Neuronal stem cell (in vitro differentiated cells): ENCODE data around the gene UTF1.

Experiments used
- DNase-seq: peaks from one replicate; pipeline ENCODE4 v3.0.0-alpha.2; 2013; ENCODE audit warnings: low spot score
- H2AFZ ChIP-seq: one replicate; pipeline ENCODE4 v1.6.1; 2013; ENCODE audit warnings: mild to moderate bottlenecking, low read length, inconsistent platforms
- H2AK5ac ChIP-seq: 2 replicates; pipeline ENCODE4 v1.6.1; 2013; ENCODE audit warnings: low read depth, mild to moderate bottlenecking, inconsistent platforms, low read length, moderate library complexity, mixed read lengths
- H2BK120ac ChIP-seq: 2 replicates; pipeline ENCODE4 v1.6.1; 2013; ENCODE audit warnings: low read depth, mild to moderate bottlenecking, inconsistent platforms, low read length, moderate library complexity, mixed read lengths
- H2BK12ac ChIP-seq: one replicate; pipeline ENCODE4 v1.6.1; 2013; ENCODE audit warnings: low read length, inconsistent platforms
- H2BK15ac ChIP-seq: 2 replicates; pipeline ENCODE4 v1.6.1; 2013; ENCODE audit warnings: mild to moderate bottlenecking, low read length, inconsistent platforms, mixed read lengths
- H2BK5ac ChIP-seq: one replicate; pipeline ENCODE4 v1.6.1; 2013; ENCODE audit warnings: inconsistent platforms, mild to moderate bottlenecking, low read length, moderate library complexity
- H3K14ac ChIP-seq: one replicate; pipeline ENCODE4 v1.6.1; 2013; ENCODE audit warnings: low read length, inconsistent platforms
- H3K18ac ChIP-seq: 2 replicates; pipeline ENCODE4 v1.6.1; 2013; ENCODE audit warnings: low read length, inconsistent platforms
- H3K23ac ChIP-seq: 2 replicates; pipeline ENCODE4 v1.6.1; 2013; ENCODE audit warnings: low read depth, mild to moderate bottlenecking, mixed read lengths, low read length, inconsistent platforms; ENCODE audit not compliant: poor library complexity
- H3K27ac ChIP-seq: replicated peaks from 3 replicates; pipeline ENCODE4 v1.5.1; 2013; ENCODE audit warnings: low read length, inconsistent platforms
- H3K27me3 ChIP-seq, 3 experiments: 2 replicates each; pipeline ENCODE4 v1.6.1; 2013; ENCODE audit warnings: low read length in 3 of 3, mild to moderate bottlenecking in 2 of 3, inconsistent platforms in 1 of 3, low read depth in 1 of 3, mixed read lengths in 1 of 3, moderate library complexity in 1 of 3; ENCODE audit not compliant: control insufficient read depth in 3 of 3, insufficient read depth in 3 of 3
- H3K36me3 ChIP-seq, 2 donors: replicated peaks in 1 of 2; 2 replicates each; pipeline ENCODE4 v1.6.1; 2013; ENCODE audit warnings: low read length in 2 of 2; ENCODE audit not compliant: control insufficient read depth in 2 of 2, insufficient read depth in 2 of 2
- H3K4ac ChIP-seq: 2 replicates; pipeline ENCODE4 v1.6.1; 2013; ENCODE audit warnings: inconsistent platforms, mild to moderate bottlenecking, low read length, moderate library complexity
- H3K4me1 ChIP-seq, 2 donors: 1 replicate in 1 of 2; 2 replicates in 1 of 2; pipeline ENCODE4 v1.6.1; 2013; ENCODE audit warnings: low read length in 2 of 2, low read depth in 1 of 2; ENCODE audit not compliant: control insufficient read depth in 2 of 2, insufficient read depth in 1 of 2
- H3K4me2 ChIP-seq: one replicate; pipeline ENCODE4 v1.6.1; 2013; ENCODE audit warnings: mild to moderate bottlenecking, low read length, inconsistent platforms; ENCODE audit not compliant: insufficient read depth, poor library complexity, severe bottlenecking
- H3K4me3 ChIP-seq, 2 donors: 2 replicates each; pipeline ENCODE4 v1.5.1; 2013; ENCODE audit warnings: low read length in 2 of 2, mild to moderate bottlenecking in 2 of 2, inconsistent platforms in 1 of 2, moderate library complexity in 1 of 2
- H3K79me1 ChIP-seq: one replicate; pipeline ENCODE4 v1.6.1; 2013; ENCODE audit warnings: low read depth, mild to moderate bottlenecking, inconsistent platforms, low read length, moderate library complexity
- H3K9ac ChIP-seq: one replicate; pipeline ENCODE4 v1.6.1; 2013; ENCODE audit warnings: mild to moderate bottlenecking, low read depth, low read length, inconsistent platforms; ENCODE audit not compliant: poor library complexity
- H3K9me3 ChIP-seq, 2 donors: replicated peaks in 1 of 2; 2 replicates each; pipeline versions ENCODE3 to v1.6.1; 2013; ENCODE audit warnings: low read length in 2 of 2, mild to moderate bottlenecking in 2 of 2, inconsistent platforms in 1 of 2, low read depth in 1 of 2, mixed read lengths in 1 of 2, moderate library complexity in 1 of 2; ENCODE audit not compliant: control insufficient read depth in 2 of 2, insufficient read depth in 1 of 2
- H4K8ac ChIP-seq: one replicate; pipeline ENCODE4 v1.6.1; 2013; ENCODE audit warnings: low read depth, mild to moderate bottlenecking, inconsistent platforms, low read length, moderate library complexity
- H4K91ac ChIP-seq: one replicate; pipeline ENCODE4 v1.6.1; 2013; ENCODE audit warnings: low read length, low read depth, mild to moderate bottlenecking, inconsistent platforms; ENCODE audit not compliant: poor library complexity
- WGBS, 2 donors: extraction: QIAGEN DNeasy Blood & Tissue Kit; methylation state at CpG; one replicate each; pipeline ENCODE4 v1.1.7; 2013; ENCODE audit warnings: missing lambda C conversion rate in 2 of 2, mixed read lengths in 1 of 2; ENCODE audit not compliant: insufficient read length in 2 of 2, insufficient replicate concordance in 1 of 2; ENCODE audit errors: extremely low coverage in 2 of 2; 5-methylcytosine and 5-hydroxymethylcytosine counted together

The UTF1 gene

DNA sequence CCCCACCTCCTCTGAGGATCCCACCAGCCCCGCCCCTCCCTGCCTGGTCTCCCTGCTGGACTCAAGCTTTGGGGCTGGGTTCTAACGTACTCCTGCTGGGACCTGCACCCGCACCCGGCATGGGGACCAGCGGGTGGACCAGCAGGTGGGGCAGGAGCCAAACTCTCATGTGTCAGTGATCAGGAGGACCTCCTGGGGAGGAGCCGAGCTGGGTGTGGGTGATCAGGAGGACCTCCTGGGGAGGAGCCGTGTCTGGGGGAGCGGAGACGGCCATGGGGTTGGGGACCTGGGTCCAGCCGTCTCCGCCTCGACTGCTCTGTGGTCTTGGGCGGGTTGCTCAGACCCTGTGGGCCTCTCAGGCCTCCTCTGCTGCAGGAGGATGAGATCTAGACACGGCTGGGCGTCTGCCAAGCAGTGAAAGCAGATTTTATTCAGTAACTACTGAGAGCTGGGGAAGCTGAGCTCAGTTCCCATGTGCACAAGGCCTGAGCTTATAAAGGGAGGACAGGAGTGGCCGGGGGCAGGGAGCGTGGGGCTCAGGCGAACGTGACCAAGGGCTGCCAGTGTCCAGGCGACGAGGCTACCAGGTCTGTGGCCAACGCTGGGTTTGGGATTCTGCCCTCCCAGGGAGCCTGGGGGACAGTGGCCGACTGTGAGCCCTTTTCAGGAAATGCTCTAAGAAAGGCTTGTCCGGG, 33.6 kb upstream of the UTF1 start:
- H3K27me3 ChIP-seq, result peaks cover 0 to 8% (median 0%) of the 10 kb centered on the region in 3 experiments
- H4K8ac ChIP-seq, result no peak overlapping the region
- peak overlapping the region; percentile 81 for H2BK120ac ChIP-seq
- peak overlapping the region; percentile 70 for H2AK5ac ChIP-seq
- H3K4me1 ChIP-seq, result peaks cover 0 to 2% of the 10 kb centered on the region in 2 donors
- no CpG with 5 or more reads among the region's 24 CpGs for WGBS, 2 donors
- peak overlapping the region; percentile 80 for H3K23ac ChIP-seq
- peak overlapping the region; percentile 53 for H2BK5ac ChIP-seq
- no peak overlapping the region for H3K4me3 ChIP-seq
- H2BK12ac ChIP-seq, result no peak overlapping the region
- peaks cover 2% of the 10 kb centered on the region for H3K79me1 ChIP-seq
- H3K27ac ChIP-seq, result no peak overlapping the region
- H3K18ac ChIP-seq, result peak overlapping the region; percentile 71
- no peak for DNase-seq
- H3K9ac ChIP-seq, result no peak overlapping the region
- no peak overlapping the region for H3K4me2 ChIP-seq
- H3K4ac ChIP-seq, result no peak overlapping the region
- no peak overlapping the region for H4K91ac ChIP-seq
- H2BK15ac ChIP-seq, result no peak overlapping the region
- H2AFZ ChIP-seq, result peak overlapping the region; percentile 40
- no peaks in the 10 kb centered on the region for H3K36me3 ChIP-seq
- peaks cover 3% of the 10 kb centered on the region in 2 donors for H3K9me3 ChIP-seq
- H3K14ac ChIP-seq, result peak overlapping the region; percentile 71

DNA sequence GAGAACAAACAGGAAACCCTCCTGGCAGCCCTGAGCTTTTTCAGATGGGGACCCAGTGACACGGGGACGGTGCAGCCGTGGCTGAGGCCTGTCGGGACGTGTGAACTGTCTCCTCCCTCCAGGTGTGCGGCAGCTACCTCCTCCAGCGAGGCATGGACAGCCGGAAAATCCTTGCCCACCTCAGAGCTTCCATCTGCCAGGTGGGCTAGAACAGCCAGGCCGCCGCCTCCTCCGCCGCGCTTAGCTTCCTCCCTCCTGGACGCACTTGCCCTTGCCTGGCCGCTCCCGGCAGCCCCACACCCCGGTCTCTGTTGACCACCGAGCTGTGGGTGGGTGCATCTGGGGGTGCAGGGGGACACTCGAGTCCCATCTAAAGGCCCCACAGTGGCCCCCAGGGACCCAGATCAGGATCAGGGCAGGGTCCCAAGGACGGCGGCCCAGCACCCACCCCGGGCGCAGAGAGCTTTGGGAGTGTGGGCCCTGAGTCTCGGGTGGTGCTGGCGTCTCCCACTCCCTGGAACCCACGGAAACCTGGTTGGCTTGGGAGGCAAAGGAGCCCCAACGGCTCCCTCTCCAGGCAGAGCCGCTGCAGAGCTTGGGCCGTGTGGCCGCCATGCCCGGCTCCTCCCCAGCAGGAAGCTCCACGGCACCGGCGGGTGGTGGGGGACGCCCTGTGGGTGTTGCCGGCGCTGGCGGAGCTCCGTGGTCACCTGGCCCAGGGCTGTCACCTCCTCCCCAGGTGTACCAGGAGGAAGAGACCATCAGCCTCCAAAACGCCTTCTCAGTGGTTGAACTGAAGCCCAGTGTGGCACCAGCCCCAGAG, 32.9 kb upstream of the UTF1 start:
- Histone ChIP-seq H3K79me1 (peaks cover 2% of the 10 kb centered on the region), H2AK5ac (peak overlapping the region; percentile 81), H4K8ac (no peak overlapping the region), H3K9me3 (peaks cover 0 to 3% of the 10 kb centered on the region in 2 donors), H2BK15ac (no peak overlapping the region), H3K27ac (no peak overlapping the region), H3K9ac (peak overlapping the region; percentile 44), H3K23ac (peak overlapping the region; percentile 80), H3K14ac (no peak overlapping the region), H2BK120ac (no peak overlapping the region), H3K27me3 (peaks cover 0 to 8% (median 0%) of the 10 kb centered on the region in 3 experiments), H2AFZ (no peak overlapping the region), H3K4me3 (no peak overlapping the region), H2BK12ac (no peak overlapping the region), H3K4ac (no peak overlapping the region), H3K4me1 (peaks cover 1 to 2% of the 10 kb centered on the region in 2 donors), H2BK5ac (peak overlapping the region; percentile 53), H3K36me3 (no peaks in the 10 kb centered on the region), H3K18ac (peak overlapping the region; percentile 57), H3K4me2 (no peak overlapping the region), H4K91ac (no peak overlapping the region)
- DNase-seq, result no peak
- WGBS, 2 donors, result no CpG with 5 or more reads among the region's 40 CpGs

DNA sequence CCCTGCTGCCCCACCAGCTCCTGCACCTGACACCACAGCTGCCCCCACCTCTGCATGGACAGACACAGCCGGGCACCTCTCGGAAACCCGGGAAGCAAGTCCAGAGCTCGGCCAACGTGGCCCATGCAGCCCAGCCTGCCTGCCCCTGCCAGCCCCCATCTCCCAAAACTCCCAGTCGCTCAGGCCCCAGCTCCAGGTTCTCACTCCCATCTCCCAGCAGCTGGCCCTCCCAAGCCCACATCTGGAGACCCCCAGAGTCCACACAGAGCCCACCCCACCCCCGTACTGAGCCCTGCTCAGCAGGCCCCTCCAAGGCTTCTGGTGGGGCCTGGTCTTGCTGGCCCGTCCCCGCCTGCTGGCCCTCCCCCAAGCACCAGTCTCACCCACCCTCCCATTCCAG, 32.2 kb upstream of the UTF1 start:
- Histone ChIP-seq H3K4me1 (peaks cover 2 to 4% of the 10 kb centered on the region in 2 donors), H3K23ac (no peak overlapping the region), H2BK12ac (no peak overlapping the region), H4K8ac (no peak overlapping the region), H3K36me3 (no peaks in the 10 kb centered on the region), H3K4ac (no peak overlapping the region), H2BK15ac (no peak overlapping the region), H2AFZ (no peak overlapping the region), H2BK5ac (no peak overlapping the region), H3K27me3 (peaks cover 0 to 8% (median 0%) of the 10 kb centered on the region in 3 experiments), H3K14ac (peak overlapping the region; percentile 56), H2BK120ac (no peak overlapping the region), H3K9ac (no peak overlapping the region), H3K79me1 (peaks cover 2% of the 10 kb centered on the region), H4K91ac (no peak overlapping the region), H3K9me3 (peaks cover 0 to 3% of the 10 kb centered on the region in 2 donors), H2AK5ac (no peak overlapping the region), H3K4me2 (no peak overlapping the region), H3K27ac (no peak overlapping the region), H3K4me3 (no peak overlapping the region), H3K18ac (peak overlapping the region; percentile 57)
- no CpG with 5 or more reads among the region's 9 CpGs for WGBS, 2 donors
- DNase-seq, result no peak

DNA sequence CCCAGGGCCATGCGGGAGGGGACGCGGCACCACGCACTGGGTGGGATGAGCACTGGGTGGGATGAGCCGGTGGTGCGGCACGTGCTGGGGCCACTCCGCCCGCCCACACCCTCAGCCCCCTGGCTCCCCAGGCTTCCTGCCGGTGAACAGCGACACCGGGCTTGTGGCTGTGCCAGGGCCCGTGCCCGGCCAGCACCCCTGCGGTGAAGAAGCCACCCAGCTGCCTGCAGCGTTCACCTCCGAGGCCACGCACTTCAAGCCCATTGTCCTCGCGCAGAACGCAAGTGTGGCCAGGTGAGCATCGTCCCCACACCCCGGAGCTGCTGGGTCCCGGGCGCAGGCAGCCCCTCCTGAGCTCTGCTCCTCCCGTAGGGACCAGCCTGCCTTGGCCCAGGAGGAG, 31.8 kb upstream of the UTF1 start:
- Histone ChIP-seq H3K4me1 (peaks cover 2 to 4% of the 10 kb centered on the region in 2 donors), H3K9me3 (peaks cover 0 to 3% of the 10 kb centered on the region in 2 donors), H4K91ac (no peak overlapping the region), H4K8ac (no peak overlapping the region), H3K14ac (peak overlapping the region; percentile 56), H2BK5ac (peak overlapping the region; percentile 90), H3K79me1 (peaks cover 2% of the 10 kb centered on the region), H3K4me3 (no peak overlapping the region), H2BK15ac (no peak overlapping the region), H3K36me3 (no peaks in the 10 kb centered on the region), H3K18ac (peak overlapping the region; percentile 28), H2AFZ (no peak overlapping the region), H3K4ac (peak overlapping the region; percentile 84), H2BK120ac (no peak overlapping the region), H3K9ac (no peak overlapping the region), H3K27ac (no peak overlapping the region), H2BK12ac (no peak overlapping the region), H2AK5ac (no peak overlapping the region), H3K23ac (no peak overlapping the region), H3K27me3 (peaks cover 0 to 8% (median 0%) of the 10 kb centered on the region in 3 experiments), H3K4me2 (no peak overlapping the region)
- WGBS, 2 donors, result no CpG with 5 or more reads among the region's 26 CpGs
- DNase-seq, result no peak
